ENCODE results near the gene KASH5.

DNA sequence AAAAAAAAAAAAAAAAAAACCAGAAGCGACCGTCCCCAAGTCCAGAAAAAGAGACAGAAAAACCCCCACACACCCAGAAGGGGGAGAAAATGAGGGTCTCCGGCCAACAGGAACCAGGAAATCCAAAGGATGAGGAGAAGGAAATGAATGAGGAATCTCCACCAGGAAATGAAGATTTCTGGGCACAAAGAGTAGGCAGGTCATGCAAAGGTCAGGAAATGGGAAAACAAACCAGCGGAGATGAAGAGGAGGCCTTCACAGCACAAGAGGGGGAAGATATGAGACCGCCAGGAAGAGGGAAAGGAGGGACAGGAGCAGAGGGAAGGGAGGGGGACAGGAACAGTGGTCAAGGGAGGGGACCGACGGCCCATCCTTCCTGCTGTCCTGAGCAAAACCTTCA lies 31.7 kb upstream of the KASH5 start:
- TF ChIP-seq ZNF561 (tag by site-specific recombination; IDR thresholded peaks at IDR 0.05; ENCODE audit: borderline replicate concordance) = no peak
- TF ChIP-seq, protein P1, sequence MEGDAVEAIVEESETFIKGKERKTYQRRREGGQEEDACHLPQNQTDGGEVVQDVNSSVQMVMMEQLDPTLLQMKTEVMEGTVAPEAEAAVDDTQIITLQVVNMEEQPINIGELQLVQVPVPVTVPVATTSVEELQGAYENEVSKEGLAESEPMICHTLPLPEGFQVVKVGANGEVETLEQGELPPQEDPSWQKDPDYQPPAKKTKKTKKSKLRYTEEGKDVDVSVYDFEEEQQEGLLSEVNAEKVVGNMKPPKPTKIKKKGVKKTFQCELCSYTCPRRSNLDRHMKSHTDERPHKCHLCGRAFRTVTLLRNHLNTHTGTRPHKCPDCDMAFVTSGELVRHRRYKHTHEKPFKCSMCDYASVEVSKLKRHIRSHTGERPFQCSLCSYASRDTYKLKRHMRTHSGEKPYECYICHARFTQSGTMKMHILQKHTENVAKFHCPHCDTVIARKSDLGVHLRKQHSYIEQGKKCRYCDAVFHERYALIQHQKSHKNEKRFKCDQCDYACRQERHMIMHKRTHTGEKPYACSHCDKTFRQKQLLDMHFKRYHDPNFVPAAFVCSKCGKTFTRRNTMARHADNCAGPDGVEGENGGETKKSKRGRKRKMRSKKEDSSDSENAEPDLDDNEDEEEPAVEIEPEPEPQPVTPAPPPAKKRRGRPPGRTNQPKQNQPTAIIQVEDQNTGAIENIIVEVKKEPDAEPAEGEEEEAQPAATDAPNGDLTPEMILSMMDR (tag by site-specific recombination; IDR thresholded peaks at IDR 0.05) = no peak
- TF ChIP-seq, protein P2, sequence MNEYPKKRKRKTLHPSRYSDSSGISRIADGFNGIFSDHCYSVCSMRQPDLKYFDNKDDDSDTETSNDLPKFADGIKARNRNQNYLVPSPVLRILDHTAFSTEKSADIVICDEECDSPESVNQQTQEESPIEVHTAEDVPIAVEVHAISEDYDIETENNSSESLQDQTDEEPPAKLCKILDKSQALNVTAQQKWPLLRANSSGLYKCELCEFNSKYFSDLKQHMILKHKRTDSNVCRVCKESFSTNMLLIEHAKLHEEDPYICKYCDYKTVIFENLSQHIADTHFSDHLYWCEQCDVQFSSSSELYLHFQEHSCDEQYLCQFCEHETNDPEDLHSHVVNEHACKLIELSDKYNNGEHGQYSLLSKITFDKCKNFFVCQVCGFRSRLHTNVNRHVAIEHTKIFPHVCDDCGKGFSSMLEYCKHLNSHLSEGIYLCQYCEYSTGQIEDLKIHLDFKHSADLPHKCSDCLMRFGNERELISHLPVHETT (tag by site-specific recombination; IDR thresholded peaks at IDR 0.05) = no peak

All from HEK293 (cell line).